GM23248 (cell line): Measurements from ENCODE around the gene DPP9. TPM values are rescaled to one million over a fixed set of nuclear protein-coding genes. Genes with fewer than 3 reads are reported as not detected.

Source experiments
- DNase-seq: peaks from one replicate; pipeline ENCODE4 v3.0.0-alpha.2; 2015
- H2AFZ ChIP-seq: fragments of 200-600 bp; sonication (generic); 2 replicates; pipeline ENCODE4 v1.6.1; 2016; ENCODE audit warnings: antibody characterized with exemption
- H3F3A ChIP-seq: fragments of 200-600 bp; sonication (generic); 2 replicates; pipeline ENCODE4 v1.6.1; 2016; ENCODE audit warnings: mild to moderate bottlenecking, antibody characterized with exemption, mixed run types; ENCODE audit not compliant: insufficient read depth
- H3K27ac ChIP-seq: fragments of 200-600 bp; sonication (generic); 2 replicates; pipeline ENCODE4 v1.5.1; 2016; ENCODE audit warnings: mild to moderate bottlenecking
- H3K27me3 ChIP-seq: fragments of 200-600 bp; sonication (generic); replicated peaks from 2 replicates; pipeline ENCODE4 v1.6.1; 2016; ENCODE audit warnings: mild to moderate bottlenecking; ENCODE audit not compliant: insufficient read depth
- H3K36me3 ChIP-seq: fragments of 200-600 bp; sonication (generic); 2 replicates; pipeline ENCODE4 v1.6.1; 2016; ENCODE audit warnings: low read depth, mild to moderate bottlenecking
- H3K4me1 ChIP-seq: fragments of 200-600 bp; sonication (generic); 2 replicates; pipeline ENCODE4 v1.6.1; 2016; ENCODE audit warnings: mild to moderate bottlenecking; ENCODE audit not compliant: insufficient read depth
- H3K4me2 ChIP-seq: fragments of 200-600 bp; sonication (generic); one replicate; pipeline ENCODE4 v1.6.1; 2016; ENCODE audit warnings: mild to moderate bottlenecking; ENCODE audit not compliant: unreplicated experiment
- H3K4me3 ChIP-seq: fragments of 200-600 bp; sonication (generic); 2 replicates; pipeline ENCODE4 v1.5.1; 2016; ENCODE audit warnings: mild to moderate bottlenecking
- H3K79me2 ChIP-seq: fragments of 200-600 bp; sonication (generic); 2 replicates; pipeline ENCODE4 v1.6.1; 2016; ENCODE audit warnings: mild to moderate bottlenecking; ENCODE audit not compliant: insufficient read depth
- H3K9ac ChIP-seq: fragments of 200-600 bp; sonication (generic); 2 replicates; pipeline ENCODE4 v1.6.1; 2016; ENCODE audit warnings: mild to moderate bottlenecking
- H3K9me2 ChIP-seq: fragments of 200-600 bp; sonication (generic); 2 replicates; pipeline ENCODE4 v1.6.1; 2016; ENCODE audit warnings: mixed run types, mild to moderate bottlenecking, moderate library complexity; ENCODE audit not compliant: insufficient read depth
- H3K9me3 ChIP-seq: fragments of 200-600 bp; sonication (generic); one replicate; pipeline ENCODE4 v1.6.1; 2017; ENCODE audit warnings: low read depth
- H4K20me1 ChIP-seq: fragments of 200-600 bp; sonication (generic); 2 replicates; pipeline ENCODE4 v1.6.0; 2016; ENCODE audit not compliant: insufficient read depth
- EZH2 ChIP-seq: fragments of 200-600 bp; sonication (generic); IDR thresholded peaks from 2 replicates; pipeline ENCODE4 v1.6.1; 2018; ENCODE audit warnings: antibody characterized with exemption, mild to moderate bottlenecking; ENCODE audit not compliant: insufficient read depth, poor library complexity, severe bottlenecking
- EZH2phosphoT487 ChIP-seq: fragments of 200-600 bp; sonication (generic); IDR thresholded peaks from 2 replicates; pipeline ENCODE4 v1.6.1; 2018; ENCODE audit warnings: antibody characterized with exemption, moderate library complexity, mild to moderate bottlenecking, low read depth; ENCODE audit not compliant: insufficient read depth
- WGBS, 2 experiments: methylation state at CpG; one replicate each; pipeline ENCODE4 v1.1.6; 2015 to 2017; ENCODE audit warnings: low lambda C conversion rate in 2 of 2, low coverage in 1 of 2; ENCODE audit errors: missing lambda C conversion rate in 2 of 2; 5-methylcytosine and 5-hydroxymethylcytosine counted together
- in situ Hi-C: fragments of 300-500 bp; cut with MboI; formaldehyde crosslinking; loops from 2 replicates; pipeline ENCODE4 v1.15.0; 2020
- polyA plus RNA-seq: library from polyadenylated mRNA; unstranded; fragments of >200 nt; fragmentation: Nextera tagmentation; extraction: Ambion mirVana; gene quantifications from 2 replicates; pipeline ENCODE4 v1.2.1, GENCODE V29; 2016
- total RNA-seq: library from RNA; depleted of rRNA; stranded (reverse); fragments of >200 nt; shearing (Covaris generic); gene quantifications from 2 replicates; pipeline ENCODE4 v1.2.3, GENCODE V29; 2014

The DPP9 gene
- total and polyA plus RNA-seq, 2 experiments from 2014 or later: 33.0 to 50.3 TPM

- Histone ChIP-seq H3K79me2 (peaks cover 15% of the 10 kb centered on the region; the same call in 1 of the 2 replicates), H3K4me2 (no peak overlapping the region), H3K9me2 (no peaks in the 10 kb centered on the region), H3K4me1 (peaks cover 18% of the 10 kb centered on the region; the same call in 1 of the 2 replicates), H3K27ac (peak overlapping the region; percentile 72), H3K9ac (peak overlapping the region; percentile 48; the same call in 1 of the 2 replicates), H2AFZ (no peak overlapping the region), H3K36me3 (peaks cover 19% of the 10 kb centered on the region; the same call in 1 of the 2 replicates), H3K27me3 (no peaks in the 10 kb centered on the region), H3K4me3 (no peak overlapping the region), H3K9me3 (no peaks in the 10 kb centered on the region), H3F3A (no peaks in the 10 kb centered on the region; the same call in 1 of the 2 replicates), H4K20me1 (no peaks in the 10 kb centered on the region)
- in situ Hi-C loops: no loop called here
- TF ChIP-seq EZH2: no peak
- no peak for TF ChIP-seq EZH2phosphoT487
- 95 to 97% methylated on average over 25 to 27 of the region's 27 CpGs for WGBS, 2 experiments
- DNase-seq: no peak
These were observed 9.6 kb downstream of the DPP9 start for GRCh38 chr19:4714016-4714415.

GRCh38 chr19:4713384-4713951 is 10.2 kb downstream of the DPP9 start:
- Histone ChIP-seq H3K27ac (peak overlapping the region; percentile 72), H3K4me2 (no peak overlapping the region), H4K20me1 (no peaks in the 10 kb centered on the region), H3K4me3 (no peak overlapping the region), H2AFZ (no peak overlapping the region), H3K9me3 (no peaks in the 10 kb centered on the region), H3K9me2 (no peaks in the 10 kb centered on the region), H3K9ac (peak overlapping the region; percentile 51), H3K27me3 (no peaks in the 10 kb centered on the region), H3K4me1 (peaks cover 20% of the 10 kb centered on the region; the same call in 1 of the 2 replicates), H3K79me2 (peaks cover 15% of the 10 kb centered on the region; the same call in 1 of the 2 replicates), H3K36me3 (peaks cover 15% of the 10 kb centered on the region; the same call in 1 of the 2 replicates), H3F3A (peaks cover 4% of the 10 kb centered on the region)
- in situ Hi-C loops: no loop called here
- WGBS, 2 experiments: 34 to 42% methylated on average over 26 to 32 of the region's 32 CpGs
- TF ChIP-seq EZH2 (no peak), EZH2phosphoT487 (no peak)
- peak; percentile 99 for DNase-seq

- WGBS, 2 experiments: 91 to 94% methylated on average over 14 of the region's 14 CpGs
These were observed 10.9 kb downstream of the DPP9 start for GRCh38 chr19:4712771-4713170.

GRCh38 chr19:4711211-4711610 is 12.4 kb downstream of the DPP9 start:
- in situ Hi-C loops: no loop called here
- peaks cover 24% of the 10 kb centered on the region; the same call in 1 of the 2 replicates for H3K79me2 ChIP-seq
- 91 to 95% methylated on average over 8 of the region's 8 CpGs for WGBS, 2 experiments
- TF ChIP-seq EZH2phosphoT487: no peak
- no peak for TF ChIP-seq EZH2
- H2AFZ ChIP-seq: no peak overlapping the region
- H3K9me2 ChIP-seq: no peaks in the 10 kb centered on the region
- no peak overlapping the region for H3K4me3 ChIP-seq
- H3K4me2 ChIP-seq: no peak overlapping the region
- DNase-seq: no peak
- H3K36me3 ChIP-seq: peaks cover 6% of the 10 kb centered on the region; the same call in 1 of the 2 replicates
- no peaks in the 10 kb centered on the region for H3K9me3 ChIP-seq
- H3K27me3 ChIP-seq: no peaks in the 10 kb centered on the region
- no peak overlapping the region for H3K27ac ChIP-seq
- H3F3A ChIP-seq: peaks cover 9% of the 10 kb centered on the region
- no peak overlapping the region for H3K9ac ChIP-seq
- peaks cover 29% of the 10 kb centered on the region for H3K4me1 ChIP-seq
- H4K20me1 ChIP-seq: no peaks in the 10 kb centered on the region

More at GRCh38 chr19:4712771-4713170, 10.9 kb downstream of the DPP9 start:
- H3K79me2 ChIP-seq: peaks cover 15% of the 10 kb centered on the region; the same call in 1 of the 2 replicates
- DNase-seq: no peak
- H3K36me3 ChIP-seq: peaks cover 9% of the 10 kb centered on the region; the same call in 1 of the 2 replicates
- peak overlapping the region; percentile 72 for H3K27ac ChIP-seq
- no peak overlapping the region for H3K4me2 ChIP-seq
- no peaks in the 10 kb centered on the region for H4K20me1 ChIP-seq
- H2AFZ ChIP-seq: no peak overlapping the region
- no peaks in the 10 kb centered on the region for H3K9me2 ChIP-seq
- no peaks in the 10 kb centered on the region for H3K27me3 ChIP-seq
- H3K9ac ChIP-seq: peak overlapping the region; percentile 51
- in situ Hi-C loops: no loop called here
- no peak for TF ChIP-seq EZH2phosphoT487
- TF ChIP-seq EZH2: no peak
- peaks cover 27% of the 10 kb centered on the region for H3K4me1 ChIP-seq
- peaks cover 9% of the 10 kb centered on the region for H3F3A ChIP-seq
- no peak overlapping the region for H3K4me3 ChIP-seq
- H3K9me3 ChIP-seq: no peaks in the 10 kb centered on the region
